Nasal cavity respiratory epithelium epithelial cell of viscerocranial mucosa (primary cell): ENCODE measurements around the gene TMEM98. TPM values are rescaled to one million over a fixed set of nuclear protein-coding genes. Genes with fewer than 3 reads are reported as not detected.

Experiments used
- total RNA-seq: library from RNA; depleted of rRNA; stranded (reverse); fragments of >200 nt; gene quantifications from 2 replicates; pipeline ENCODE4 v1.2.3, GENCODE V29; 2014

TMEM98 gene, protein sequence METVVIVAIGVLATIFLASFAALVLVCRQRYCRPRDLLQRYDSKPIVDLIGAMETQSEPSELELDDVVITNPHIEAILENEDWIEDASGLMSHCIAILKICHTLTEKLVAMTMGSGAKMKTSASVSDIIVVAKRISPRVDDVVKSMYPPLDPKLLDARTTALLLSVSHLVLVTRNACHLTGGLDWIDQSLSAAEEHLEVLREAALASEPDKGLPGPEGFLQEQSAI
- 17.1 and 75.2 TPM in 2 replicates for total RNA-seq

GRCh38 chr17:32927724-32928585 is at the start of gene TMEM98:
Gene TMEM98 (plus strand): TSS chr17:32928153. CDS start chr17:32931529, 3,376 bp downstream.

Other genes starting within 250 kb of the TMEM98 start
- gene MYO1D, start 51.0 kb upstream of the TMEM98 start, total RNA-seq, result 50.9 and 69.1 TPM in 2 replicates
- not detected in 2 replicates for gene SPACA3, start 63.7 kb downstream of the TMEM98 start, total RNA-seq